Panc1 (cell line): Measurements from ENCODE around the gene OPTN. TPM values are rescaled to one million over a fixed set of nuclear protein-coding genes. Genes with fewer than 3 reads are reported as not detected.

Experiments
- ATAC-seq: fragments of 200-7000 bp; cut with Tn5 transposase; 2 replicates; pipeline ENCODE4 v1.9.1; 2020; ENCODE audit warnings: mild to moderate bottlenecking, moderate library complexity
- BruUV-seq: library from RNA; stranded (reverse); fragments of 400-500 nt; replicated peaks from 2 replicates; lab custom pipeline; 2021; lab: Mats Ljungman, UMichigan
- CTCF ChIA-PET: fragments of 300-600 bp; sonication (Branson Sonifier 250); formaldehyde crosslinking; loops from one replicate; lab custom pipeline; 2022; ENCODE audit warnings: antibody characterized with exemption; lab: Charles Lee
- POLR2A ChIA-PET: fragments of 300-600 bp; sonication (Branson Sonifier 250); formaldehyde crosslinking; loops from one replicate; lab custom pipeline; 2022; ENCODE audit warnings: antibody characterized with exemption; lab: Charles Lee
- DNase-seq: peaks from one replicate; pipeline ENCODE4 v3.0.0-alpha.2; 2010; ENCODE audit warnings: low read depth, low spot score
- H3K27ac ChIP-seq: 2 replicates; pipeline ENCODE4 v1.5.1; 2011; ENCODE audit warnings: mild to moderate bottlenecking, low read length, inconsistent platforms
- H3K27me3 ChIP-seq: fragments of 200-500 bp; sonication (Bioruptor generic); 2 replicates; pipeline ENCODE4 v1.6.0; 2014; ENCODE audit warnings: low read length, inconsistent platforms; ENCODE audit not compliant: control insufficient read depth, insufficient read depth
- H3K36me3 ChIP-seq: fragments of 200-500 bp; sonication (Bioruptor generic); 2 replicates; pipeline ENCODE4 v1.5.1; 2014; ENCODE audit warnings: inconsistent platforms, mild to moderate bottlenecking, low read length, moderate library complexity; ENCODE audit not compliant: control insufficient read depth, insufficient read depth
- H3K4me1 ChIP-seq: 2 replicates; pipeline ENCODE4 v1.5.1; 2011; ENCODE audit warnings: inconsistent platforms, mild to moderate bottlenecking, low read length, moderate library complexity; ENCODE audit not compliant: control insufficient read depth, insufficient read depth
- H3K4me3 ChIP-seq, 2 experiments: 2 replicates each; pipeline ENCODE4 v1.5.1; 2011 to 2012; ENCODE audit warnings: low read depth in 2 of 2, low read length in 2 of 2, mild to moderate bottlenecking in 2 of 2, inconsistent platforms in 1 of 2, moderate library complexity in 1 of 2
- H3K9me3 ChIP-seq: fragments of 200-500 bp; sonication (Bioruptor generic); 2 replicates; pipeline ENCODE4 v1.5.1; 2014; ENCODE audit warnings: low read depth, mild to moderate bottlenecking, inconsistent platforms, low read length, moderate library complexity; ENCODE audit not compliant: control insufficient read depth, insufficient read depth
- POLR2AphosphoS5 ChIP-seq: IDR thresholded peaks from 2 replicates; pipeline ENCODE4 v1.6.1; 2012; ENCODE audit warnings: mild to moderate bottlenecking, low read depth, low read length, moderate library complexity
- SIN3A ChIP-seq: IDR thresholded peaks from 2 replicates; pipeline ENCODE4 v1.6.1; 2012; ENCODE audit warnings: low read depth, mild to moderate bottlenecking, low read length, moderate library complexity, borderline replicate concordance; ENCODE audit not compliant: insufficient read depth
- TCF7L2 ChIP-seq: IDR thresholded peaks from 2 replicates; pipeline ENCODE4 v1.6.1; 2011; ENCODE audit warnings: mild to moderate bottlenecking, low read depth, low read length, inconsistent platforms
- in situ Hi-C: cut with HindIII; loops from 2 replicates; pipeline ENCODE4 v1.10.0; 2016; ENCODE audit warnings: low sequenced_read_pairs, low pct_unique_long_range_greater_than_20kb
- intact Hi-C: fragments of 100-400 bp; cut with micrococcal nuclease; formaldehyde crosslinking; loops from one replicate; pipeline ENCODE4 v1.10.0; 2022; ENCODE audit not compliant: unreplicated experiment
- total RNA-seq: library from RNA; stranded (reverse); gene quantifications from one replicate; pipeline ENCODE4 v1.2.1, GENCODE V29; 2021; ENCODE audit not compliant: unreplicated experiment
- TF ChIP-seq, protein P1 (sequence below), 2 experiments: IDR thresholded peaks; 2 replicates each; pipeline ENCODE4 v1.6.1; 2011 to 2012; ENCODE audit warnings: low read depth in 2 of 2, control low read depth in 1 of 2, low read length in 1 of 2, mild to moderate bottlenecking in 1 of 2, moderate library complexity in 1 of 2; ENCODE audit not compliant: insufficient read depth in 1 of 2
- TF ChIP-seq, protein P2 (sequence below): fragments of 450-650 bp; IDR thresholded peaks from 2 replicates; pipeline ENCODE4 v1.5.1; 2017; ENCODE audit warnings: mild to moderate bottlenecking

Gene OPTN
- total RNA-seq, 1 experiment from 2014 or later = 66.8 TPM

GRCh38 chr10:13136651-13137050 is 36.7 kb downstream of the OPTN start:
- Histone ChIP-seq H3K9me3 (no peaks in the 10 kb centered on the region), H3K4me3 (no peak overlapping the region), H3K36me3 (peaks cover 9% of the 10 kb centered on the region), H3K27ac (no peak overlapping the region), H3K4me1 (no peaks in the 10 kb centered on the region), H3K27me3 (no peaks in the 10 kb centered on the region)
- TF ChIP-seq, protein P1, sequence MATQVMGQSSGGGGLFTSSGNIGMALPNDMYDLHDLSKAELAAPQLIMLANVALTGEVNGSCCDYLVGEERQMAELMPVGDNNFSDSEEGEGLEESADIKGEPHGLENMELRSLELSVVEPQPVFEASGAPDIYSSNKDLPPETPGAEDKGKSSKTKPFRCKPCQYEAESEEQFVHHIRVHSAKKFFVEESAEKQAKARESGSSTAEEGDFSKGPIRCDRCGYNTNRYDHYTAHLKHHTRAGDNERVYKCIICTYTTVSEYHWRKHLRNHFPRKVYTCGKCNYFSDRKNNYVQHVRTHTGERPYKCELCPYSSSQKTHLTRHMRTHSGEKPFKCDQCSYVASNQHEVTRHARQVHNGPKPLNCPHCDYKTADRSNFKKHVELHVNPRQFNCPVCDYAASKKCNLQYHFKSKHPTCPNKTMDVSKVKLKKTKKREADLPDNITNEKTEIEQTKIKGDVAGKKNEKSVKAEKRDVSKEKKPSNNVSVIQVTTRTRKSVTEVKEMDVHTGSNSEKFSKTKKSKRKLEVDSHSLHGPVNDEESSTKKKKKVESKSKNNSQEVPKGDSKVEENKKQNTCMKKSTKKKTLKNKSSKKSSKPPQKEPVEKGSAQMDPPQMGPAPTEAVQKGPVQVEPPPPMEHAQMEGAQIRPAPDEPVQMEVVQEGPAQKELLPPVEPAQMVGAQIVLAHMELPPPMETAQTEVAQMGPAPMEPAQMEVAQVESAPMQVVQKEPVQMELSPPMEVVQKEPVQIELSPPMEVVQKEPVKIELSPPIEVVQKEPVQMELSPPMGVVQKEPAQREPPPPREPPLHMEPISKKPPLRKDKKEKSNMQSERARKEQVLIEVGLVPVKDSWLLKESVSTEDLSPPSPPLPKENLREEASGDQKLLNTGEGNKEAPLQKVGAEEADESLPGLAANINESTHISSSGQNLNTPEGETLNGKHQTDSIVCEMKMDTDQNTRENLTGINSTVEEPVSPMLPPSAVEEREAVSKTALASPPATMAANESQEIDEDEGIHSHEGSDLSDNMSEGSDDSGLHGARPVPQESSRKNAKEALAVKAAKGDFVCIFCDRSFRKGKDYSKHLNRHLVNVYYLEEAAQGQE (IDR thresholded peaks at IDR 0.05; ENCODE audit: insufficient read depth in 1 of 2, low read depth in 2 of 2, low read length in 1 of 2) = no peak
- TF ChIP-seq TCF7L2 (no peak), POLR2AphosphoS5 (no peak), SIN3A (no peak)
- TF ChIP-seq, protein P2, sequence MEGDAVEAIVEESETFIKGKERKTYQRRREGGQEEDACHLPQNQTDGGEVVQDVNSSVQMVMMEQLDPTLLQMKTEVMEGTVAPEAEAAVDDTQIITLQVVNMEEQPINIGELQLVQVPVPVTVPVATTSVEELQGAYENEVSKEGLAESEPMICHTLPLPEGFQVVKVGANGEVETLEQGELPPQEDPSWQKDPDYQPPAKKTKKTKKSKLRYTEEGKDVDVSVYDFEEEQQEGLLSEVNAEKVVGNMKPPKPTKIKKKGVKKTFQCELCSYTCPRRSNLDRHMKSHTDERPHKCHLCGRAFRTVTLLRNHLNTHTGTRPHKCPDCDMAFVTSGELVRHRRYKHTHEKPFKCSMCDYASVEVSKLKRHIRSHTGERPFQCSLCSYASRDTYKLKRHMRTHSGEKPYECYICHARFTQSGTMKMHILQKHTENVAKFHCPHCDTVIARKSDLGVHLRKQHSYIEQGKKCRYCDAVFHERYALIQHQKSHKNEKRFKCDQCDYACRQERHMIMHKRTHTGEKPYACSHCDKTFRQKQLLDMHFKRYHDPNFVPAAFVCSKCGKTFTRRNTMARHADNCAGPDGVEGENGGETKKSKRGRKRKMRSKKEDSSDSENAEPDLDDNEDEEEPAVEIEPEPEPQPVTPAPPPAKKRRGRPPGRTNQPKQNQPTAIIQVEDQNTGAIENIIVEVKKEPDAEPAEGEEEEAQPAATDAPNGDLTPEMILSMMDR = no peak
- CTCF ChIA-PET = no interaction called here
- intact Hi-C loops (no loop called here), in situ Hi-C loops (no loop called here)
- BruUV-seq = no TSS peak
- DNase-seq (no peak), ATAC-seq (no peak)
- POLR2A ChIA-PET = no interaction called here

- intact Hi-C loops (no loop called here), in situ Hi-C loops (no loop called here)
- Histone ChIP-seq H3K27ac (no peak overlapping the region), H3K36me3 (peaks cover 3% of the 10 kb centered on the region; the same call in 1 of the 2 replicates), H3K4me3 (no peak overlapping the region), H3K9me3 (no peaks in the 10 kb centered on the region), H3K4me1 (no peaks in the 10 kb centered on the region), H3K27me3 (no peaks in the 10 kb centered on the region)
- ATAC-seq (no peak), DNase-seq (no peak)
- BruUV-seq = no TSS peak
- ChIA-PET POLR2A (no interaction called here), CTCF (no interaction called here)
- TF ChIP-seq TCF7L2 = no peak
- TF ChIP-seq, protein P1 (IDR thresholded peaks at IDR 0.05; ENCODE audit: insufficient read depth in 1 of 2, low read depth in 2 of 2, low read length in 1 of 2) = no peak
- TF ChIP-seq, protein P2 = no peak
- TF ChIP-seq SIN3A = no peak
- TF ChIP-seq POLR2AphosphoS5 = no peak
Observed at GRCh38 chr10:13139150-13139549, 39.2 kb downstream of the OPTN start.
